ENCODE measurements around the gene CDKL5. TPM values are rescaled to one million over a fixed set of nuclear protein-coding genes. Genes with fewer than 3 reads are reported as not detected.

CDKL5 gene
- total and polyA plus RNA-seq, 2 donors from 2014 or later, result 2.0 to 18.0 TPM

DNA sequence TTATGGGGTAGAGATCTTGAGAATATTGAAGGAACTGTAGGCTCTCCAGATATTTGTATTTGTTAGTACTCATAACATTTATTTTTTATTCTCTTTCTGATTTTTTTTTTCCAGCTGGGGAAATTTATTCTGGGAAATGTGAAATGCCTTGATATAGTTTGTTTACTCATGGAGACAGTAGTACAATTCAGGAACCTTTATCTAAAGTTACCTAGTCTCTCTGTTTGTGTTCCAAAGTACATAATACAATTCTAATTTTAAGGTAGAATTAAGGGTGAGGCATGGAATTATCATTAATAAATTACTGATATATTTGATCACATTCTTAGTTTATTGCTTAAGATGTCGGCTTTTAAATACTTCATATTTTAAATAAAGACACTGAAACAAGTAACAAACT lies 132.5 kb downstream of the CDKL5 start:
- H3K4me1 ChIP-seq (ENCODE audit: control insufficient read depth in 2 of 3, insufficient read depth in 2 of 3, low read depth in 1 of 3, low read length in 3 of 3), result no peaks in the 10 kb centered on the region
- H3K9ac ChIP-seq (ENCODE audit: low read length in 3 of 3), result no peak overlapping the region
- TF ChIP-seq, protein P1, sequence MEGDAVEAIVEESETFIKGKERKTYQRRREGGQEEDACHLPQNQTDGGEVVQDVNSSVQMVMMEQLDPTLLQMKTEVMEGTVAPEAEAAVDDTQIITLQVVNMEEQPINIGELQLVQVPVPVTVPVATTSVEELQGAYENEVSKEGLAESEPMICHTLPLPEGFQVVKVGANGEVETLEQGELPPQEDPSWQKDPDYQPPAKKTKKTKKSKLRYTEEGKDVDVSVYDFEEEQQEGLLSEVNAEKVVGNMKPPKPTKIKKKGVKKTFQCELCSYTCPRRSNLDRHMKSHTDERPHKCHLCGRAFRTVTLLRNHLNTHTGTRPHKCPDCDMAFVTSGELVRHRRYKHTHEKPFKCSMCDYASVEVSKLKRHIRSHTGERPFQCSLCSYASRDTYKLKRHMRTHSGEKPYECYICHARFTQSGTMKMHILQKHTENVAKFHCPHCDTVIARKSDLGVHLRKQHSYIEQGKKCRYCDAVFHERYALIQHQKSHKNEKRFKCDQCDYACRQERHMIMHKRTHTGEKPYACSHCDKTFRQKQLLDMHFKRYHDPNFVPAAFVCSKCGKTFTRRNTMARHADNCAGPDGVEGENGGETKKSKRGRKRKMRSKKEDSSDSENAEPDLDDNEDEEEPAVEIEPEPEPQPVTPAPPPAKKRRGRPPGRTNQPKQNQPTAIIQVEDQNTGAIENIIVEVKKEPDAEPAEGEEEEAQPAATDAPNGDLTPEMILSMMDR (IDR thresholded peaks at IDR 0.05; ENCODE audit: borderline replicate concordance, extremely low read depth, insufficient read depth), result no peak
- no peak overlapping the region for H3K27ac ChIP-seq (ENCODE audit: low read depth in 2 of 2, low read length in 2 of 2)
- no peaks in the 10 kb centered on the region for H3K9me3 ChIP-seq (ENCODE audit: control insufficient read depth in 2 of 3, insufficient read depth in 1 of 3, low read length in 3 of 3)
- DNase-seq (no peak), FAIRE-seq (no peak)
- intact Hi-C loops (cut with DNase I), result no loop called here
- H3K27me3 ChIP-seq (ENCODE audit: control insufficient read depth, insufficient read depth, low read length), result no peaks in the 10 kb centered on the region
- no peaks in the 10 kb centered on the region for H3K36me3 ChIP-seq (ENCODE audit: control insufficient read depth in 2 of 3, insufficient read depth in 3 of 3, low read length in 3 of 3)
- H3K4me3 ChIP-seq (ENCODE audit: low read length in 3 of 3), result no peak overlapping the region

DNA sequence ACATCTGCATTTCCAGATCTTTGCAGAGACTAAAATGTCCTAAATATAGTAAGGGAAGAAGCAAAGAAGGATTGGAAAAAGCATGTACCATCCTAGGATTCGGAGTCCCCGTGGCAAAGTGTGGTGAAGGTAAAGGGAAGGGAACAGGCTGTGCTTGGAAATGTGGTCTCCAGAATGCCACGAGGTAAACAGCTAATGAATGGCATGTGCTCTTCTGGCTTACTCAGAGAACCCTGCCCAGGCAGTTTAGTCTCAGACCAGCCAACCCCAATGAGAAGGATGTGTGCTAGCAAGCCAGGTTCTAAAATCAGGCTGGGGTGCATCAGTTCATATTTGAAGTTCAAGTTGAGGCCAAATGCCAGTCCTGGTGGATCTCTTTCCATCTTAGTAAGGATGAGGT lies 133.4 kb downstream of the CDKL5 start:
- Histone ChIP-seq H3K27me3 (ENCODE audit: control insufficient read depth, insufficient read depth, low read length) (no peaks in the 10 kb centered on the region), H3K27ac (ENCODE audit: low read depth in 2 of 2, low read length in 2 of 2) (no peak overlapping the region), H3K4me3 (ENCODE audit: low read length in 3 of 3) (no peak overlapping the region), H3K9me3 (ENCODE audit: control insufficient read depth in 2 of 3, insufficient read depth in 1 of 3, low read length in 3 of 3) (no peaks in the 10 kb centered on the region), H3K9ac (ENCODE audit: low read length in 3 of 3) (no peak overlapping the region), H3K4me1 (ENCODE audit: control insufficient read depth in 2 of 3, insufficient read depth in 2 of 3, low read depth in 1 of 3, low read length in 3 of 3) (no peaks in the 10 kb centered on the region), H3K36me3 (ENCODE audit: control insufficient read depth in 2 of 3, insufficient read depth in 3 of 3, low read length in 3 of 3) (no peaks in the 10 kb centered on the region)
- TF ChIP-seq, protein P1 (IDR thresholded peaks at IDR 0.05; ENCODE audit: borderline replicate concordance, extremely low read depth, insufficient read depth), result no peak
- intact Hi-C loops (cut with DNase I), result no loop called here
- DNase-seq (no peak), FAIRE-seq (no peak)

DNA sequence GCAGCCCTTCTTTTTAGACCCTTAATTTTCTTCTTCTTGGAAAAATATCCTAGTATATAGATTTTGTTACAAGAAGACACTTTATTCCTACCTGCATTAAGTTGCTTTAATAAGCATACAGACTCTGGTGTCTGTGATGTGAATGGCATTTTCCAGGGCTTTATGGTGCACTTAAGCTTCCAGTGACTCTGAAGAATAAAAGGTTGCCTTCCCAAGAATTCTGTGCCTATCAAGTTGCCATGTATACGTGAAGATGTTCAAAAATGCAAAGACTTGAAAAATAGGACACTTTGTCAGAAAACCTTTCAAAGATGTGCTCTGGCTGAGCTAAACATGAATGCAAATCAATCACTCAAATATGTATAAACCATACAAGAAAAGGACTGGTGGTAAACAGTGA lies 135.6 kb downstream of the CDKL5 start:
- Histone ChIP-seq H3K27ac (ENCODE audit: low read depth in 2 of 2, low read length in 2 of 2) (no peak overlapping the region), H3K4me1 (ENCODE audit: control insufficient read depth in 2 of 3, insufficient read depth in 2 of 3, low read depth in 1 of 3, low read length in 3 of 3) (no peaks in the 10 kb centered on the region), H3K9ac (ENCODE audit: low read length in 3 of 3) (no peak overlapping the region), H3K9me3 (ENCODE audit: control insufficient read depth in 2 of 3, insufficient read depth in 1 of 3, low read length in 3 of 3) (no peaks in the 10 kb centered on the region), H3K27me3 (ENCODE audit: control insufficient read depth, insufficient read depth, low read length) (peaks cover 2% of the 10 kb centered on the region), H3K36me3 (ENCODE audit: control insufficient read depth in 2 of 3, insufficient read depth in 3 of 3, low read length in 3 of 3) (no peaks in the 10 kb centered on the region), H3K4me3 (ENCODE audit: low read length in 3 of 3) (no peak overlapping the region)
- TF ChIP-seq, protein P1 (IDR thresholded peaks at IDR 0.05; ENCODE audit: borderline replicate concordance, extremely low read depth, insufficient read depth), result no peak
- intact Hi-C loops (cut with DNase I), result no loop called here
- DNase-seq (no peak), FAIRE-seq (no peak)

DNA sequence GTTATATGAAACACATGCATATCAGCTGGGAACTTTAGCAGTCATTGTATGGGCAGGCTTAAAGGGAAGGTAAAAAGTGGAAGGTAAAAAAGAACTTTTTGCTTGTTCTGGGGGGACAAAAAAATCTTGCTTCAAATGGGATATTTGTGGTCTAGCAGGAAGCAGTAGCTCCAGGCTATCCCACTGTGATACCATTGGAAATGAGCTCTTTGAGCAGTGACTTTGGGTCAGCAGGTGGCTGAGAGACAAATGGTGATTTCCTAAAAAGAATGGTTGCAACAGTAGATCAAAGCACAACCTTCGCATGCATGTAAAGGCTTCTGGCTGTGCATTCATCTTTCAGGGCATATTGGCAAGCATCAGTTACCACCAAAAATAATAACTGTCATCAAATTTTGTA lies 140.3 kb downstream of the CDKL5 start:
- intact Hi-C loops (cut with DNase I), result no loop called here
- H3K36me3 ChIP-seq (ENCODE audit: control insufficient read depth in 2 of 3, insufficient read depth in 3 of 3, low read length in 3 of 3), result no peaks in the 10 kb centered on the region
- H3K4me1 ChIP-seq (ENCODE audit: control insufficient read depth in 2 of 3, insufficient read depth in 2 of 3, low read depth in 1 of 3, low read length in 3 of 3), result no peaks in the 10 kb centered on the region
- H3K9ac ChIP-seq (ENCODE audit: low read length in 3 of 3), result no peak overlapping the region
- no peaks in the 10 kb centered on the region for H3K9me3 ChIP-seq (ENCODE audit: control insufficient read depth in 2 of 3, insufficient read depth in 1 of 3, low read length in 3 of 3)
- no peak overlapping the region for H3K27ac ChIP-seq (ENCODE audit: low read depth in 2 of 2, low read length in 2 of 2)
- no peak overlapping the region for H3K4me3 ChIP-seq (ENCODE audit: low read length in 3 of 3)
- H3K27me3 ChIP-seq (ENCODE audit: control insufficient read depth, insufficient read depth, low read length), result peaks cover 2% of the 10 kb centered on the region
- DNase-seq (no peak), FAIRE-seq (no peak)
- TF ChIP-seq, protein P1 (IDR thresholded peaks at IDR 0.05; ENCODE audit: borderline replicate concordance, extremely low read depth, insufficient read depth), result no peak

Data from kidney (tissue), 14 donors.